Adipocyte (in vitro differentiated cells): ENCODE data around the gene PDE6A.

Source experiments
- DNase-seq: peaks from one replicate; pipeline ENCODE4 v3.0.0-alpha.2; 2015; ENCODE audit warnings: low read depth
- H3K27me3 ChIP-seq: replicated peaks from 2 replicates; pipeline ENCODE4 v1.7.0; 2013; ENCODE audit warnings: mild to moderate bottlenecking, low read length, moderate library complexity; ENCODE audit not compliant: control insufficient read depth, insufficient read depth
- H3K36me3 ChIP-seq: 2 replicates; pipeline ENCODE4 v1.7.0; 2013; ENCODE audit warnings: low read length, mild to moderate bottlenecking, moderate library complexity; ENCODE audit not compliant: control insufficient read depth, insufficient read depth, severe bottlenecking
- H3K4me1 ChIP-seq: 2 replicates; pipeline ENCODE4 v1.7.0; 2013; ENCODE audit warnings: mild to moderate bottlenecking, low read length, moderate library complexity; ENCODE audit not compliant: control insufficient read depth, insufficient read depth
- H3K4me3 ChIP-seq: 2 replicates; pipeline ENCODE4 v1.7.0; 2013; ENCODE audit warnings: mild to moderate bottlenecking, low read length, moderate library complexity
- H3K9ac ChIP-seq: 2 replicates; pipeline ENCODE4 v1.7.0; 2013; ENCODE audit warnings: mild to moderate bottlenecking, low read length, moderate library complexity
- H3K9me3 ChIP-seq: 2 replicates; pipeline ENCODE4 v1.7.0; 2013; ENCODE audit warnings: mild to moderate bottlenecking, low read length, moderate library complexity; ENCODE audit not compliant: control insufficient read depth

The PDE6A gene

GRCh38 chr5:149830579-149830978, 114.0 kb downstream of the PDE6A start:
- H3K27me3 ChIP-seq = no peaks in the 10 kb centered on the region
- no peak for DNase-seq
- peaks cover 39% of the 10 kb centered on the region for H3K36me3 ChIP-seq
- no peaks in the 10 kb centered on the region for H3K9me3 ChIP-seq
- peaks cover 4% of the 10 kb centered on the region for H3K4me1 ChIP-seq
- no peak overlapping the region for H3K9ac ChIP-seq
- no peak overlapping the region for H3K4me3 ChIP-seq

DNA sequence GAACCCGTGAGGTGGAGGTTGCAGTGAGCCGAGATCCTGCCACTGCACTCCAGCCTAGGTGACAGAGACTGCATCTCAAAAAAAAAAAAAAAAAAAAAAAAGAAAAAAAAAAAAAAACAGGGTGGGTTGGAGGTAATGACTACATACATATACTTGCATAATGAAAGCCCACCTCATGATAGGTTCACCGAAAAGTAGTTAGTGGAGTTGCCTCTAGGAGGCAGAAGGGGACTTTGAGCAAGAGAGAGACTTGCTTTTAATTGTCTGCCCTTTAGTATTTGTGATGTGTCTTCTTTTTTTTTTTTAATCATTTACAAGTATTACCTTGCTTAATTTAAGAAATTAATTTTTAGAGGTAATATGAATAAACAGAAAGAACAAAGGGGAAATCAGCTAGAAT, 114.6 kb downstream of the PDE6A start:
- H3K9me3 ChIP-seq = no peaks in the 10 kb centered on the region
- DNase-seq = no peak
- no peak overlapping the region for H3K9ac ChIP-seq
- H3K27me3 ChIP-seq = no peaks in the 10 kb centered on the region
- H3K4me3 ChIP-seq = no peak overlapping the region
- peaks cover 4% of the 10 kb centered on the region for H3K4me1 ChIP-seq
- H3K36me3 ChIP-seq = peaks cover 32% of the 10 kb centered on the region

GRCh38 chr5:149828161-149829011, 116.2 kb downstream of the PDE6A start:
- DNase-seq = peak; percentile 98
- peaks cover 25% of the 10 kb centered on the region for H3K36me3 ChIP-seq

DNA sequence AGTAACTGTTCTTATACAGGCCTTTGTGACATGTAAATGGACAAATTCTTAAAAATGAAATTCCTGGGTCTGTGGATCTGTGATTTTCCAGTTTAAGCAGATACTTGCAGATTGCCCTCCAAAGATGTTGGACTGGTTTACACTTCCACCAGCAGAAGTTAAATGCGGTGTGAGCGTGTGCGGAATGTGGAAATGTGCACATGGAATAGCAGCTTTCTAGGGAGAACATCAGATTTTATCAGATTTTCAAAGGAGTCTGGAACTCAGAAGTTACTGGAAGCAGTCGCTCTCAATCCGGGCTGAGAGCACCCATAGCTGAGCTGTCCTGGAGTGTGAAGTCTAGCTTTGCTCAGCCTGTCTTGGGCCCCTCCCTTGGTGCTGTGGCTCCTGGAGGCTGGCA, 117.0 kb downstream of the PDE6A start:
- Histone ChIP-seq H3K27me3 (no peaks in the 10 kb centered on the region), H3K4me3 (no peak overlapping the region), H3K4me1 (peaks cover 4% of the 10 kb centered on the region), H3K9me3 (no peaks in the 10 kb centered on the region), H3K9ac (no peak overlapping the region), H3K36me3 (peaks cover 23% of the 10 kb centered on the region)
- no peak for DNase-seq

More at GRCh38 chr5:149828161-149829011, 116.2 kb downstream of the PDE6A start:
- Histone ChIP-seq H3K27me3 (no peaks in the 10 kb centered on the region), H3K4me1 (peaks cover 4% of the 10 kb centered on the region), H3K9ac (no peak overlapping the region), H3K9me3 (no peaks in the 10 kb centered on the region), H3K4me3 (no peak overlapping the region)

DNA sequence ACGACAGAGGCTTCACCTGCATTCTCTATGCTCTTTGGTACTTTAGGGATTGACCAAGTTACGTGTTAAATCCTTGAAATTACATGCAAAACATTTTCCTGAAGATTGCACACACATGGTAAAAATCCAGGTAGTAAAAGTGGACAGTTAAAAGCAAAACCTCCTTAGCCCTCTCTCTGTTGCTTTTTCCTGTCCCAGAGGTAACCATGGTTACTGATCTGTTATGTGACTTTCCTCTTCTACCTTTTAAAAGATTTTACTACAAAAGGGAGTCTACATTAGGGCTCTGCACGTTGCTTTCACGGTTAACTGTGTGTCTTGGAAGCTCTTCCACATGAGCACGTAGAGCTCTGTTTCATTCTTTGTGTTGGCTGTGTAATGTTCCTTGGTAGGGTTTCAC, 117.5 kb downstream of the PDE6A start:
- no peak overlapping the region for H3K4me3 ChIP-seq
- H3K9me3 ChIP-seq = no peaks in the 10 kb centered on the region
- peaks cover 4% of the 10 kb centered on the region for H3K4me1 ChIP-seq
- no peak overlapping the region for H3K9ac ChIP-seq
- peaks cover 27% of the 10 kb centered on the region for H3K36me3 ChIP-seq
- no peaks in the 10 kb centered on the region for H3K27me3 ChIP-seq
- DNase-seq = no peak

GRCh38 chr5:149826574-149826973, 118.0 kb downstream of the PDE6A start:
- Histone ChIP-seq H3K36me3 (peaks cover 28% of the 10 kb centered on the region), H3K4me3 (no peak overlapping the region), H3K27me3 (no peaks in the 10 kb centered on the region), H3K9me3 (no peaks in the 10 kb centered on the region), H3K4me1 (peaks cover 4% of the 10 kb centered on the region), H3K9ac (no peak overlapping the region)
- DNase-seq = no peak

GRCh38 chr5:149824846-149825245, 119.7 kb downstream of the PDE6A start:
- peaks cover 4% of the 10 kb centered on the region for H3K4me1 ChIP-seq
- no peak for DNase-seq
- H3K4me3 ChIP-seq = no peak overlapping the region
- no peaks in the 10 kb centered on the region for H3K27me3 ChIP-seq
- H3K9me3 ChIP-seq = no peaks in the 10 kb centered on the region
- H3K36me3 ChIP-seq = peaks cover 15% of the 10 kb centered on the region
- no peak overlapping the region for H3K9ac ChIP-seq

DNA sequence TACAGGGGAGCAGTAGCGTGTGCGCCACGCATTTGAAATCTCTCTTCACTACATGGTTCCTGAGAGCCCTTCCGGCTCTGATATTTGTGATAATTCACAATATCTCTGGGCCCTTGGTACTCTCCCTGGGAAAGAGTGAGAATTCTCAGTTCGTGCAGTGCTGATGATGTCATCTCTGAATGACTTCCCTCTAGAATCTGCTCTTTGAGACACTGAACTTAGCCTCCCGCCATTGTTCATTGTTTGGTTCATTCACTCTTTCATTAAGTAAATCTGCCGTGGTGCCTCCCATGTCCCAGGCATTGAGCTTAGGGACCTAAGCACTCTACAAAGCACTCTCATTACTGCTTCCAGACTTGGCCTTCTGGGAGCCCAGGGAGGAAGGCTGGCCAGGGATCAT, 120.5 kb downstream of the PDE6A start:
- H3K9ac ChIP-seq = no peak overlapping the region
- DNase-seq = no peak
- no peak overlapping the region for H3K4me3 ChIP-seq
- H3K36me3 ChIP-seq = peaks cover 15% of the 10 kb centered on the region
- H3K9me3 ChIP-seq = no peaks in the 10 kb centered on the region
- H3K4me1 ChIP-seq = peaks cover 4% of the 10 kb centered on the region
- H3K27me3 ChIP-seq = no peaks in the 10 kb centered on the region

GRCh38 chr5:149823375-149823774, 121.2 kb downstream of the PDE6A start:
- H3K4me3 ChIP-seq = no peak overlapping the region

GRCh38 chr5:149822301-149822700, 122.3 kb downstream of the PDE6A start:
- no peaks in the 10 kb centered on the region for H3K9me3 ChIP-seq
- H3K4me1 ChIP-seq = no peaks in the 10 kb centered on the region
- no peak for DNase-seq
- H3K9ac ChIP-seq = no peak overlapping the region
- peaks cover 12% of the 10 kb centered on the region for H3K36me3 ChIP-seq
- no peak overlapping the region for H3K4me3 ChIP-seq
- no peaks in the 10 kb centered on the region for H3K27me3 ChIP-seq

More at GRCh38 chr5:149823375-149823774, 121.2 kb downstream of the PDE6A start:
- Histone ChIP-seq H3K36me3 (peaks cover 15% of the 10 kb centered on the region), H3K4me1 (no peaks in the 10 kb centered on the region), H3K27me3 (no peaks in the 10 kb centered on the region), H3K9me3 (no peaks in the 10 kb centered on the region), H3K9ac (no peak overlapping the region)
- DNase-seq = no peak

- peaks cover 5% of the 10 kb centered on the region for H3K36me3 ChIP-seq
- no peak overlapping the region for H3K4me3 ChIP-seq
- no peaks in the 10 kb centered on the region for H3K27me3 ChIP-seq
- H3K9me3 ChIP-seq = no peaks in the 10 kb centered on the region
- no peaks in the 10 kb centered on the region for H3K4me1 ChIP-seq
- H3K9ac ChIP-seq = no peak overlapping the region
- no peak for DNase-seq
Measured at GRCh38 chr5:149820536-149821510, 123.8 kb downstream of the PDE6A start.
